GM12875 (cell line): ENCODE measurements around the gene TACC3.
A peak's percentile ranks its signal among the peaks of the same experiment; 100 is the strongest.

ENCODE experiments used
- H3K4me3 ChIP-seq: one replicate; pipeline ENCODE4 v1.5.1; 2011; ENCODE audit warnings: low read depth, low read length, control low read depth
- CTCF ChIP-seq: IDR thresholded peaks from 2 replicates; pipeline ENCODE4 v1.5.1; 2011; ENCODE audit warnings: low read depth, mild to moderate bottlenecking, control low read depth, inconsistent platforms, low read length, moderate library complexity, borderline replicate concordance; ENCODE audit not compliant: insufficient read depth

The TACC3 gene

GRCh38 chr4:1743551-1743950 lies 22.2 kb downstream of the TACC3 start:
- no peak for TF ChIP-seq CTCF
- no peak overlapping the region for H3K4me3 ChIP-seq

GRCh38 chr4:1743975-1744374 lies 22.7 kb downstream of the TACC3 start:
- TF ChIP-seq CTCF: no peak
- no peak overlapping the region for H3K4me3 ChIP-seq

GRCh38 chr4:1744552-1744951 lies 23.2 kb downstream of the TACC3 start:
- no peak overlapping the region for H3K4me3 ChIP-seq
- no peak for TF ChIP-seq CTCF

GRCh38 chr4:1745165-1745564 lies 23.8 kb downstream of the TACC3 start:
- no peak for TF ChIP-seq CTCF
- H3K4me3 ChIP-seq: no peak overlapping the region

- no peak overlapping the region for H3K4me3 ChIP-seq
- TF ChIP-seq CTCF: no peak
These were observed 24.4 kb downstream of the TACC3 start for GRCh38 chr4:1745697-1746096.

- TF ChIP-seq CTCF: peak; percentile 90
- H3K4me3 ChIP-seq: no peak overlapping the region
These were observed 25.0 kb downstream of the TACC3 start for GRCh38 chr4:1746265-1746691.

- H3K4me3 ChIP-seq: no peak overlapping the region
- TF ChIP-seq CTCF: no peak
These were observed 25.7 kb downstream of the TACC3 start for GRCh38 chr4:1746919-1747602.
